Endothelial cell of umbilical vein (primary cell): Measurements from ENCODE around the gene ARHGAP15. TPM values are rescaled to one million over a fixed set of nuclear protein-coding genes. Genes with fewer than 3 reads are reported as not detected.

Experiments used
- BruUV-seq: library from RNA; stranded (reverse); fragments of 400-500 nt; replicated peaks from 2 replicates; lab custom pipeline; 2021; lab: Mats Ljungman, UMichigan
- CTCF ChIA-PET: fragments of 300-600, 350-600 bp; sonication (Branson Sonifier 250); formaldehyde crosslinking; loops from one replicate; lab custom pipeline; 2021; ENCODE audit warnings: antibody characterized with exemption, inconsistent platforms; lab: Charles Lee
- POLR2A ChIA-PET: fragments of 300-600, 350-600 bp; sonication (Branson Sonifier 250); formaldehyde crosslinking; loops from one replicate; lab custom pipeline; 2021; ENCODE audit warnings: antibody characterized with exemption, inconsistent platforms; lab: Charles Lee
- DNase-seq: peaks from one replicate; pipeline ENCODE4 v3.0.0-alpha.2; 2011; ENCODE audit warnings: low read depth, low spot score
- FAIRE-seq: peaks from 2 replicates; lab custom pipeline; 2011; peaks lifted over from hg19 to GRCh38; lab: Jason Lieb, UNC
- H2AFZ ChIP-seq: 2 replicates; pipeline ENCODE4 v1.6.0; 2012; ENCODE audit warnings: low read depth, low read length, control low read depth, inconsistent platforms
- H3K27ac ChIP-seq: 2 replicates; pipeline ENCODE4 v1.5.1; 2011; ENCODE audit warnings: low read depth, mild to moderate bottlenecking, control low read depth, low read length, moderate library complexity; ENCODE audit not compliant: insufficient read depth
- H3K27me3 ChIP-seq, 2 experiments: 2 replicates each; pipeline versions ENCODE4 v1.6.0 to v1.6.1; 2011; ENCODE audit warnings: low read length in 2 of 2, mixed read lengths in 1 of 2; ENCODE audit not compliant: control insufficient read depth in 2 of 2, insufficient read depth in 2 of 2
- H3K36me3 ChIP-seq, 2 experiments: 2 replicates in 1 of 2; 3 replicates in 1 of 2; pipeline ENCODE4 v1.5.1; 2011; ENCODE audit warnings: low read length in 2 of 2, mild to moderate bottlenecking in 1 of 2, moderate library complexity in 1 of 2; ENCODE audit not compliant: control insufficient read depth in 2 of 2, insufficient read depth in 2 of 2; ENCODE audit errors: extremely low read depth in 1 of 2
- H3K4me1 ChIP-seq: 3 replicates; pipeline ENCODE4 v1.5.1; 2011; ENCODE audit warnings: mild to moderate bottlenecking, low read length; ENCODE audit not compliant: control insufficient read depth, insufficient read depth; ENCODE audit errors: extremely low read depth
- H3K4me2 ChIP-seq: 2 replicates; pipeline ENCODE4 v1.6.1; 2011; ENCODE audit warnings: low read length, control low read depth, mixed read lengths; ENCODE audit not compliant: insufficient read depth
- H3K4me3 ChIP-seq, 3 experiments: fragments of 200-600 bp in 1 of 3; sonication (generic), shearing (Covaris generic) in 1 of 3; replicated peaks in 1 of 3; 2 replicates each; pipeline ENCODE4 v1.5.1; 2011 to 2016; ENCODE audit warnings: control low read depth in 3 of 3, low read length in 3 of 3, mild to moderate bottlenecking in 2 of 3, inconsistent platforms in 1 of 3, low read depth in 1 of 3, moderate library complexity in 1 of 3; ENCODE audit not compliant: insufficient read depth in 1 of 3
- H3K79me2 ChIP-seq: 2 replicates; pipeline ENCODE4 v1.6.0; 2012; ENCODE audit warnings: low read length, inconsistent platforms; ENCODE audit not compliant: control insufficient read depth, insufficient read depth
- H3K9ac ChIP-seq: replicated peaks from 2 replicates; pipeline ENCODE3; 2011; ENCODE audit warnings: low read length, control low read depth; ENCODE audit not compliant: insufficient read depth; ENCODE audit errors: extremely low read depth
- H3K9me1 ChIP-seq: replicated peaks from 3 replicates; pipeline ENCODE4 v1.6.0; 2011; ENCODE audit warnings: mild to moderate bottlenecking, low read length; ENCODE audit not compliant: control insufficient read depth, insufficient read depth; ENCODE audit errors: extremely low read depth
- H3K9me3 ChIP-seq: replicated peaks from 2 replicates; pipeline ENCODE4 v1.5.1; 2012; ENCODE audit warnings: low read length, inconsistent platforms; ENCODE audit not compliant: control insufficient read depth, insufficient read depth
- H4K20me1 ChIP-seq: replicated peaks from 2 replicates; pipeline ENCODE3; 2011; ENCODE audit warnings: mild to moderate bottlenecking, low read length; ENCODE audit not compliant: control insufficient read depth, insufficient read depth; ENCODE audit errors: extremely low read depth
- CTCF ChIP-seq, 2 donors: IDR thresholded peaks; 1 replicate in 1 of 2; 2 replicates in 1 of 2; pipeline ENCODE4 v1.5.1; 2011; ENCODE audit warnings: low read length in 2 of 2, mild to moderate bottlenecking in 2 of 2, moderate library complexity in 2 of 2, control low read depth in 1 of 2, inconsistent platforms in 1 of 2, low read depth in 1 of 2; ENCODE audit not compliant: insufficient read depth in 1 of 2; ENCODE audit errors: extremely low read depth in 1 of 2
- EZH2 ChIP-seq: IDR thresholded peaks from 2 replicates; pipeline ENCODE4 v1.6.1; 2012; ENCODE audit warnings: borderline replicate concordance, low read depth, mild to moderate bottlenecking, moderate library complexity, low read length, inconsistent platforms; ENCODE audit not compliant: severe bottlenecking
- FOS ChIP-seq: IDR thresholded peaks from 2 replicates; pipeline ENCODE4 v1.6.1; 2011; ENCODE audit warnings: mild to moderate bottlenecking, low read length, moderate library complexity, borderline replicate concordance; ENCODE audit not compliant: insufficient read depth
- GATA2 ChIP-seq: IDR thresholded peaks from 2 replicates; pipeline ENCODE4 v1.7.0; 2011; ENCODE audit warnings: low read depth, mild to moderate bottlenecking, moderate library complexity, mixed read lengths, low read length; ENCODE audit not compliant: insufficient read length, insufficient read depth
- JUN ChIP-seq: IDR thresholded peaks from 2 replicates; pipeline ENCODE4 v1.6.1; 2011; ENCODE audit warnings: borderline replicate concordance, low read depth; ENCODE audit not compliant: insufficient read length, insufficient read depth
- MAX ChIP-seq: IDR thresholded peaks from 2 replicates; pipeline ENCODE4 v1.6.1; 2011; ENCODE audit not compliant: insufficient read depth, insufficient read length
- MYC ChIP-seq: IDR thresholded peaks from one replicate; pipeline ENCODE4 v1.6.1; 2011; ENCODE audit warnings: mild to moderate bottlenecking, low read depth, low read length
- POLR2A ChIP-seq: IDR thresholded peaks from 2 replicates; pipeline ENCODE4 v1.6.1; 2012; ENCODE audit warnings: low read depth, mild to moderate bottlenecking, control low read depth, low read length
- POLR2AphosphoS5 ChIP-seq: IDR thresholded peaks from 2 replicates; pipeline ENCODE4 v1.6.1; 2012; ENCODE audit warnings: low read depth, mild to moderate bottlenecking, control low read depth, low read length, moderate library complexity; ENCODE audit not compliant: insufficient read depth
- dilution Hi-C: fragments of 300-500 bp; cut with MboI; formaldehyde crosslinking; loops from one replicate; pipeline ENCODE4 v1.15.0; 2019; ENCODE audit warnings: low sequenced_read_pairs; ENCODE audit not compliant: extremely low pct_ligation_motif_present
- intact Hi-C: fragments of 100-400 bp; cut with micrococcal nuclease; formaldehyde crosslinking; loops from one replicate; pipeline ENCODE4 v1.10.0; 2022
- polyA plus RNA-seq, 4 experiments: library from polyadenylated mRNA; depleted of rRNA in 3 of 4; stranded (reverse) in 3 of 4; unstranded in 1 of 4; fragments of >200 nt; gene quantifications; 2 replicates each; pipeline versions ENCODE4 v1.2.1 to v1.2.3, GENCODE V29; 2011 to 2012; ENCODE audit warnings: missing spikeins in 1 of 4
- total RNA-seq: library from RNA; stranded (reverse); gene quantifications from 2 replicates; pipeline ENCODE4 v1.2.3, GENCODE V29; 2021

Gene ARHGAP15
- total and polyA plus RNA-seq, 2 donors (not counting 3 experiments of a cell fraction or from before 2014, with no cell fraction given) = not detected

GRCh38 chr2:143513081-143513480, 383.9 kb downstream of the ARHGAP15 start:
- POLR2A ChIA-PET = no interaction called here
- Histone ChIP-seq H3K27me3 (no peaks in the 10 kb centered on the region), H3K9me3 (no peaks in the 10 kb centered on the region), H3K27ac (no peak overlapping the region), H4K20me1 (no peaks in the 10 kb centered on the region), H3K4me1 (no peaks in the 10 kb centered on the region), H3K4me3 (no peak overlapping the region), H3K4me2 (no peak overlapping the region), H3K36me3 (no peaks in the 10 kb centered on the region), H3K79me2 (no peaks in the 10 kb centered on the region), H2AFZ (peak overlapping the region; percentile 31), H3K9me1 (no peaks in the 10 kb centered on the region), H3K9ac (no peak overlapping the region)
- peak; percentile 61 for DNase-seq
- dilution Hi-C loops = no loop called here
- BruUV-seq = no TSS peak
- peak; percentile 80 for FAIRE-seq
- CTCF ChIA-PET = interaction anchor here (1.5 to 2.0 kb wide), 2 partner anchors 9 to 13 kb away, joined by 4 to 9 read pairs; no protein-coding TSS in a partner anchor
- TF ChIP-seq CTCF (IDR thresholded peaks at IDR 0.05; ENCODE audit: extremely low read depth in 1 of 2, insufficient read depth in 1 of 2, low read depth in 1 of 2, low read length in 2 of 2) (peak; percentile 73 to 87), MYC (no peak)
- intact Hi-C loops = loop anchor here (1.0 to 2.0 kb wide), 2 partner anchors 1004 to 1007 kb away; partner anchors contain the start of gene ZEB2

GRCh38 chr2:143514413-143514812, 385.2 kb downstream of the ARHGAP15 start:
- CTCF ChIA-PET = no interaction called here
- H3K9me3 ChIP-seq = no peaks in the 10 kb centered on the region
- H3K4me1 ChIP-seq = no peaks in the 10 kb centered on the region
- BruUV-seq = no TSS peak
- TF ChIP-seq FOS (no peak), MAX (no peak), EZH2 (no peak), MYC (no peak), POLR2AphosphoS5 (no peak), GATA2 (no peak), POLR2A (no peak), JUN (no peak), CTCF (IDR thresholded peaks at IDR 0.05; ENCODE audit: extremely low read depth in 1 of 2, insufficient read depth in 1 of 2, low read depth in 1 of 2, low read length in 2 of 2) (no peak)
- no peaks in the 10 kb centered on the region for H3K36me3 ChIP-seq
- dilution Hi-C loops = no loop called here
- DNase-seq (no peak), FAIRE-seq (no peak)
- H3K27me3 ChIP-seq = no peaks in the 10 kb centered on the region
- H2AFZ ChIP-seq = no peak overlapping the region
- H3K4me3 ChIP-seq = no peak overlapping the region
- POLR2A ChIA-PET = no interaction called here
- no peaks in the 10 kb centered on the region for H3K9me1 ChIP-seq
- H3K4me2 ChIP-seq = no peak overlapping the region
- H3K27ac ChIP-seq = no peak overlapping the region
- no peaks in the 10 kb centered on the region for H4K20me1 ChIP-seq
- H3K79me2 ChIP-seq = no peaks in the 10 kb centered on the region
- no peak overlapping the region for H3K9ac ChIP-seq
- intact Hi-C loops = no loop called here
